Loucy (cell line): ENCODE measurements around the gene SLC51A.

Source experiments
- H2AFZ ChIP-seq: fragments of 200-600 bp; sonication (generic); 2 replicates; pipeline ENCODE4 v1.6.0; 2016; ENCODE audit warnings: antibody characterized with exemption, mild to moderate bottlenecking, low read length, moderate library complexity
- H3F3A ChIP-seq: fragments of 200-600 bp; 2 replicates; pipeline ENCODE4 v1.6.0; 2016; ENCODE audit warnings: antibody characterized with exemption, low read depth, mild to moderate bottlenecking
- H3K27me3 ChIP-seq: fragments of 200-600 bp; sonication (generic); 2 replicates; pipeline ENCODE4 v1.6.1; 2014; ENCODE audit warnings: low read length, mild to moderate bottlenecking; ENCODE audit not compliant: insufficient read depth, poor library complexity, severe bottlenecking
- H3K36me3 ChIP-seq: fragments of 200-600 bp; sonication (generic); 2 replicates; pipeline ENCODE4 v1.6.1; 2016; ENCODE audit warnings: low read length; ENCODE audit not compliant: insufficient read depth
- H3K4me1 ChIP-seq: fragments of 200-600 bp; sonication (generic); 2 replicates; pipeline ENCODE4 v1.5.1; 2014; ENCODE audit warnings: low read length, mild to moderate bottlenecking; ENCODE audit not compliant: insufficient read depth, poor library complexity, severe bottlenecking
- H3K4me2 ChIP-seq: fragments of 200-600 bp; sonication (generic); 2 replicates; pipeline ENCODE4 v1.6.0; 2014; ENCODE audit warnings: antibody characterized with exemption, low read length, low read depth, mild to moderate bottlenecking; ENCODE audit not compliant: poor library complexity, severe bottlenecking
- H3K4me3 ChIP-seq: fragments of 200-600 bp; sonication (generic); 2 replicates; pipeline ENCODE4 v1.5.1; 2014; ENCODE audit warnings: low read length, mild to moderate bottlenecking, mixed read lengths; ENCODE audit not compliant: poor library complexity, severe bottlenecking
- H3K79me2 ChIP-seq: fragments of 200-600 bp; sonication (generic); 2 replicates; pipeline ENCODE4 v1.6.1; 2014; ENCODE audit warnings: low read length; ENCODE audit not compliant: insufficient read depth
- H3K9ac ChIP-seq: fragments of 200-600 bp; sonication (generic); 2 replicates; pipeline ENCODE4 v1.6.0; 2014; ENCODE audit warnings: mild to moderate bottlenecking, low read depth, low read length, moderate library complexity; ENCODE audit not compliant: poor library complexity, severe bottlenecking
- H3K9me2 ChIP-seq: fragments of 200-600 bp; sonication (generic); replicated peaks from 2 replicates; pipeline ENCODE4 v1.6.1; 2016; ENCODE audit warnings: low read depth, low read length, mixed read lengths
- H3K9me3 ChIP-seq: fragments of 200-600 bp; sonication (generic); 2 replicates; pipeline ENCODE4 v1.6.1; 2014; ENCODE audit warnings: mild to moderate bottlenecking, antibody characterized with exemption, low read length, low read depth; ENCODE audit not compliant: insufficient read depth
- H4K20me1 ChIP-seq: fragments of 200-600 bp; sonication (generic); 2 replicates; pipeline ENCODE4 v1.6.0; 2014; ENCODE audit warnings: antibody characterized with exemption, low read length, mild to moderate bottlenecking; ENCODE audit not compliant: insufficient read depth, poor library complexity, severe bottlenecking
- CTCF ChIP-seq: fragments of 200-600 bp; sonication (generic); conservative IDR thresholded peaks from 2 replicates; pipeline ENCODE4 v1.5.1; 2014; ENCODE audit warnings: mild to moderate bottlenecking, antibody characterized with exemption, low read length
- EZH2phosphoT487 ChIP-seq: fragments of 200-600 bp; IDR thresholded peaks from 2 replicates; pipeline ENCODE4 v1.6.1; 2018; ENCODE audit warnings: antibody characterized with exemption, mild to moderate bottlenecking, moderate library complexity, borderline replicate concordance

Gene SLC51A

GRCh38 chr3:196232154-196232881 is 16.0 kb downstream of the SLC51A start:
- Histone ChIP-seq H2AFZ (no peak overlapping the region), H3K36me3 (no peaks in the 10 kb centered on the region), H3K4me1 (no peaks in the 10 kb centered on the region), H3K27me3 (no peaks in the 10 kb centered on the region), H4K20me1 (no peaks in the 10 kb centered on the region), H3F3A (no peaks in the 10 kb centered on the region), H3K9me2 (no peaks in the 10 kb centered on the region), H3K79me2 (no peaks in the 10 kb centered on the region), H3K4me2 (no peak overlapping the region), H3K9me3 (no peaks in the 10 kb centered on the region), H3K9ac (no peak overlapping the region), H3K4me3 (no peak overlapping the region)
- TF ChIP-seq CTCF (no peak), EZH2phosphoT487 (no peak)

GRCh38 chr3:196232882-196233251 is 16.5 kb downstream of the SLC51A start:
- Histone ChIP-seq H3K36me3 (no peaks in the 10 kb centered on the region; the same call in 1 of the 2 replicates), H2AFZ (no peak overlapping the region), H3K27me3 (no peaks in the 10 kb centered on the region), H4K20me1 (no peaks in the 10 kb centered on the region), H3K79me2 (no peaks in the 10 kb centered on the region), H3K9me3 (no peaks in the 10 kb centered on the region), H3K9me2 (no peaks in the 10 kb centered on the region), H3K4me3 (no peak overlapping the region), H3K9ac (no peak overlapping the region), H3F3A (no peaks in the 10 kb centered on the region), H3K4me2 (no peak overlapping the region), H3K4me1 (no peaks in the 10 kb centered on the region)
- TF ChIP-seq EZH2phosphoT487 (no peak), CTCF (no peak)

- peaks cover 4% of the 10 kb centered on the region; the same call in 1 of the 2 replicates for H3K36me3 ChIP-seq
- no peaks in the 10 kb centered on the region for H3K79me2 ChIP-seq
- H4K20me1 ChIP-seq, result no peaks in the 10 kb centered on the region
- H2AFZ ChIP-seq, result no peak overlapping the region
- H3K9ac ChIP-seq, result no peak overlapping the region
- TF ChIP-seq EZH2phosphoT487 (no peak), CTCF (no peak)
- H3K4me3 ChIP-seq, result no peak overlapping the region
- no peaks in the 10 kb centered on the region for H3K4me1 ChIP-seq
- H3F3A ChIP-seq, result no peaks in the 10 kb centered on the region
- no peak overlapping the region for H3K4me2 ChIP-seq
- no peaks in the 10 kb centered on the region for H3K27me3 ChIP-seq
- H3K9me3 ChIP-seq, result no peaks in the 10 kb centered on the region
- no peaks in the 10 kb centered on the region for H3K9me2 ChIP-seq
Measured at GRCh38 chr3:196235452-196236122, 19.3 kb downstream of the SLC51A start.
